ENCODE results near the gene KIF21B.

Gene KIF21B

GRCh38 chr1:200981278-200981677 is 42.2 kb downstream of the KIF21B start:
- H3K79me2 ChIP-seq (ENCODE audit: insufficient read depth, low read length): no peaks in the 10 kb centered on the region
- H3K9me2 ChIP-seq (ENCODE audit: low read depth, low read length): no peaks in the 10 kb centered on the region
- H3K4me3 ChIP-seq (ENCODE audit: low read depth, low read length, poor library complexity, severe bottlenecking): no peak overlapping the region
- H3K4me1 ChIP-seq (ENCODE audit: insufficient read depth, low read length, severe bottlenecking): no peaks in the 10 kb centered on the region
- no peak overlapping the region for H3K9ac ChIP-seq (ENCODE audit: low read length)
- no peak overlapping the region for H2AFZ ChIP-seq (ENCODE audit: low read length)
- no peak overlapping the region for H3K27ac ChIP-seq (ENCODE audit: low read depth, low read length, poor library complexity, severe bottlenecking)
- no peaks in the 10 kb centered on the region for H3K27me3 ChIP-seq (ENCODE audit: insufficient read depth, low read length)
- no peaks in the 10 kb centered on the region for H3K36me3 ChIP-seq (ENCODE audit: insufficient read depth, low read length)
- H3F3A ChIP-seq (ENCODE audit: insufficient read depth, low read length): no peaks in the 10 kb centered on the region
- no peaks in the 10 kb centered on the region for H4K20me1 ChIP-seq (ENCODE audit: insufficient read depth, low read length)
- no peaks in the 10 kb centered on the region for H3K9me3 ChIP-seq (ENCODE audit: low read length)
- TF ChIP-seq EZH2 (IDR thresholded peaks at IDR 0.05; ENCODE audit: borderline replicate concordance, low read length): no peak
- TF ChIP-seq CTCF (IDR thresholded peaks at IDR 0.05; ENCODE audit: low read length): no peak
- no peak overlapping the region for H3K4me2 ChIP-seq (ENCODE audit: low read length)

GRCh38 chr1:200980873-200981272 is 42.6 kb downstream of the KIF21B start:
- TF ChIP-seq CTCF (IDR thresholded peaks at IDR 0.05; ENCODE audit: low read length) (no peak), EZH2 (IDR thresholded peaks at IDR 0.05; ENCODE audit: borderline replicate concordance, low read length) (no peak)
- H3K27me3 ChIP-seq (ENCODE audit: insufficient read depth, low read length): no peaks in the 10 kb centered on the region
- H3K9me3 ChIP-seq (ENCODE audit: low read length): no peaks in the 10 kb centered on the region
- no peaks in the 10 kb centered on the region for H4K20me1 ChIP-seq (ENCODE audit: insufficient read depth, low read length)
- H3F3A ChIP-seq (ENCODE audit: insufficient read depth, low read length): no peaks in the 10 kb centered on the region
- H2AFZ ChIP-seq (ENCODE audit: low read length): no peak overlapping the region
- H3K9ac ChIP-seq (ENCODE audit: low read length): no peak overlapping the region
- H3K79me2 ChIP-seq (ENCODE audit: insufficient read depth, low read length): no peaks in the 10 kb centered on the region
- no peaks in the 10 kb centered on the region for H3K36me3 ChIP-seq (ENCODE audit: insufficient read depth, low read length)
- H3K4me2 ChIP-seq (ENCODE audit: low read length): no peak overlapping the region
- H3K4me1 ChIP-seq (ENCODE audit: insufficient read depth, low read length, severe bottlenecking): no peaks in the 10 kb centered on the region
- no peak overlapping the region for H3K4me3 ChIP-seq (ENCODE audit: low read depth, low read length, poor library complexity, severe bottlenecking)
- no peaks in the 10 kb centered on the region for H3K9me2 ChIP-seq (ENCODE audit: low read depth, low read length)
- no peak overlapping the region for H3K27ac ChIP-seq (ENCODE audit: low read depth, low read length, poor library complexity, severe bottlenecking)

- no peak overlapping the region for H3K27ac ChIP-seq (ENCODE audit: low read depth, low read length, poor library complexity, severe bottlenecking)
- no peaks in the 10 kb centered on the region for H3K36me3 ChIP-seq (ENCODE audit: insufficient read depth, low read length)
- H3K4me3 ChIP-seq (ENCODE audit: low read depth, low read length, poor library complexity, severe bottlenecking): no peak overlapping the region
- no peaks in the 10 kb centered on the region for H3F3A ChIP-seq (ENCODE audit: insufficient read depth, low read length)
- no peaks in the 10 kb centered on the region for H4K20me1 ChIP-seq (ENCODE audit: insufficient read depth, low read length)
- H3K4me1 ChIP-seq (ENCODE audit: insufficient read depth, low read length, severe bottlenecking): no peaks in the 10 kb centered on the region
- no peak overlapping the region for H2AFZ ChIP-seq (ENCODE audit: low read length)
- no peak overlapping the region for H3K4me2 ChIP-seq (ENCODE audit: low read length)
- no peaks in the 10 kb centered on the region for H3K9me2 ChIP-seq (ENCODE audit: low read depth, low read length)
- H3K9me3 ChIP-seq (ENCODE audit: low read length): no peaks in the 10 kb centered on the region
- TF ChIP-seq CTCF (IDR thresholded peaks at IDR 0.05; ENCODE audit: low read length) (no peak), EZH2 (IDR thresholded peaks at IDR 0.05; ENCODE audit: borderline replicate concordance, low read length) (no peak)
- H3K79me2 ChIP-seq (ENCODE audit: insufficient read depth, low read length): no peaks in the 10 kb centered on the region
- H3K27me3 ChIP-seq (ENCODE audit: insufficient read depth, low read length): no peaks in the 10 kb centered on the region
- no peak overlapping the region for H3K9ac ChIP-seq (ENCODE audit: low read length)
Measured at GRCh38 chr1:200980452-200980772, 43.1 kb downstream of the KIF21B start.

Data from OCI-LY1 (cell line).